ENCODE results near the gene LRCOL1. TPM values are rescaled to one million over a fixed set of nuclear protein-coding genes. Genes with fewer than 3 reads are reported as not detected.

The LRCOL1 gene
- total and polyA plus RNA-seq, 7 donors: 0.49 to 1.4 (median 0.55) TPM; not detected in 4

- no peaks in the 10 kb centered on the region for H3K9me3 ChIP-seq
- H3K27ac ChIP-seq: no peak overlapping the region
- peak overlapping the region in 1 of 4 donors; percentile 27 for H3K4me3 ChIP-seq
- TF ChIP-seq CTCF (IDR thresholded peaks at IDR 0.05) (no peak), POLR2AphosphoS5 (IDR thresholded peaks at IDR 0.05) (no peak), POLR2A (IDR thresholded peaks at IDR 0.05) (no peak), EP300 (IDR thresholded peaks at IDR 0.05) (no peak)
- H3K27me3 ChIP-seq: no peaks in the 10 kb centered on the region
- no peak for DNase-seq
- 83 to 93% methylated on average over 50 of the region's 50 CpGs for WGBS, 2 donors
- H3K4me1 ChIP-seq: no peaks in the 10 kb centered on the region
- peaks cover 0 to 45% (median 3%) of the 10 kb centered on the region in 4 donors for H3K36me3 ChIP-seq
- intact Hi-C loops (cut with DNase I): no loop called here
These were observed 27.0 kb downstream of the LRCOL1 start for GRCh38 chr12:132583411-132583710.

- no peak for DNase-seq
- WGBS, 2 donors: 80 to 88% methylated on average over 89 of the region's 89 CpGs
- Histone ChIP-seq H3K36me3 (peaks cover 0 to 50% (median 4%) of the 10 kb centered on the region in 4 donors), H3K27ac (peak overlapping the region in 3 of 4 donors; percentile 25 to 72 (median 37)), H3K27me3 (no peaks in the 10 kb centered on the region), H3K4me1 (no peaks in the 10 kb centered on the region), H3K9me3 (no peaks in the 10 kb centered on the region), H3K4me3 (peak overlapping the region; percentile 12 to 36 (median 26))
- intact Hi-C loops (cut with DNase I): no loop called here
- TF ChIP-seq CTCF (IDR thresholded peaks at IDR 0.05): no peak
- TF ChIP-seq POLR2AphosphoS5 (IDR thresholded peaks at IDR 0.05): no peak
- no peak for TF ChIP-seq EP300 (IDR thresholded peaks at IDR 0.05)
- TF ChIP-seq POLR2A (IDR thresholded peaks at IDR 0.05): no peak
These were observed 27.6 kb downstream of the LRCOL1 start for GRCh38 chr12:132582582-132583410.

GRCh38 chr12:132582058-132582420, 28.3 kb downstream of the LRCOL1 start:
- Histone ChIP-seq H3K27ac (peak overlapping the region in 1 of 4 donors; percentile 72), H3K27me3 (no peaks in the 10 kb centered on the region), H3K4me1 (no peaks in the 10 kb centered on the region), H3K9me3 (no peaks in the 10 kb centered on the region), H3K4me3 (peak overlapping the region; percentile 12 to 36 (median 26)), H3K36me3 (peaks cover 0 to 58% (median 8%) of the 10 kb centered on the region in 4 donors)
- TF ChIP-seq POLR2AphosphoS5 (IDR thresholded peaks at IDR 0.05) (no peak), POLR2A (IDR thresholded peaks at IDR 0.05) (no peak), CTCF (IDR thresholded peaks at IDR 0.05) (no peak), EP300 (IDR thresholded peaks at IDR 0.05) (no peak)
- no peak for DNase-seq
- 77 to 80% methylated on average over 24 of the region's 24 CpGs for WGBS, 2 donors
- intact Hi-C loops (cut with DNase I): no loop called here

- no peaks in the 10 kb centered on the region for H3K9me3 ChIP-seq
- H3K27me3 ChIP-seq: no peaks in the 10 kb centered on the region
These were observed 28.9 kb downstream of the LRCOL1 start for GRCh38 chr12:132581348-132582057.

More at GRCh38 chr12:132581348-132582057, 28.9 kb downstream of the LRCOL1 start:
- no peak for TF ChIP-seq CTCF (IDR thresholded peaks at IDR 0.05)
- TF ChIP-seq POLR2A (IDR thresholded peaks at IDR 0.05): no peak
- TF ChIP-seq EP300 (IDR thresholded peaks at IDR 0.05): no peak
- no peak for TF ChIP-seq POLR2AphosphoS5 (IDR thresholded peaks at IDR 0.05)
- DNase-seq: no peak
- intact Hi-C loops (cut with DNase I): no loop called here
- 87 to 93% methylated on average over 17 of the region's 17 CpGs for WGBS, 2 donors
- Histone ChIP-seq H3K4me3 (no peak overlapping the region), H3K36me3 (peaks cover 0 to 63% (median 12%) of the 10 kb centered on the region in 4 donors), H3K4me1 (no peaks in the 10 kb centered on the region), H3K27ac (peak overlapping the region in 1 of 4 donors; percentile 72)
